Right lobe of liver (tissue), 6 donors: ENCODE results near the gene TPPP3. TPM values are rescaled to one million over a fixed set of nuclear protein-coding genes. Genes with fewer than 3 reads are reported as not detected.

Experiments used
- ATAC-seq, 4 donors: fragments of 200-7000 bp; cut with Tn5 transposase; one replicate each; pipeline ENCODE4 v1.9.1; 2020; ENCODE audit warnings: mild to moderate bottlenecking in 4 of 4, moderate library complexity in 4 of 4
- DNase-seq, 3 donors: peaks; one replicate each; pipeline ENCODE4 v3.0.0-alpha.2; 2020
- H3K27ac ChIP-seq, 3 donors: fragments of 200-600 bp; one replicate each; pipeline ENCODE4 v1.8.0; 2022
- H3K27me3 ChIP-seq, 2 donors: fragments of 200-600 bp; one replicate each; pipeline ENCODE4 v1.8.0; 2022
- H3K36me3 ChIP-seq, 4 donors: fragments of 200-600 bp; sonication (generic) in 1 of 4; one replicate each; pipeline versions ENCODE4 v1.5.1 to v1.8.0; 2017 to 2022; ENCODE audit warnings: control low read depth in 1 of 4
- H3K4me1 ChIP-seq, 4 donors: fragments of 200-600 bp; sonication (generic) in 1 of 4; one replicate each; pipeline versions ENCODE4 v1.5.1 to v1.8.0; 2017 to 2022; ENCODE audit warnings: control low read depth in 1 of 4
- H3K4me3 ChIP-seq, 3 donors: fragments of 200-600 bp; one replicate each; pipeline ENCODE4 v1.8.0; 2022
- H3K9me3 ChIP-seq, 4 donors: fragments of 200-600 bp; sonication (generic) in 1 of 4; one replicate each; pipeline versions ENCODE4 v1.5.1 to v1.8.0; 2017 to 2022; ENCODE audit warnings: control low read depth in 1 of 4
- CTCF ChIP-seq, 4 donors: fragments of 200-600 bp in 3 of 4; fragments of 450-650 bp in 1 of 4; IDR thresholded peaks; one replicate each; pipeline versions ENCODE4 v1.5.1 to v1.8.0; 2016 to 2022; ENCODE audit warnings: antibody characterized with exemption in 4 of 4, mild to moderate bottlenecking in 2 of 4
- POLR2A ChIP-seq: fragments of 450-650 bp; IDR thresholded peaks from one replicate; pipeline ENCODE4 v1.6.1; 2017; ENCODE audit warnings: antibody characterized with exemption, mild to moderate bottlenecking
- WGBS: methylation state at CpG from one replicate; pipeline ENCODE4 v1.1.6; 2018; ENCODE audit warnings: low coverage, low lambda C conversion rate; ENCODE audit not compliant: insufficient coverage; ENCODE audit errors: missing lambda C conversion rate; 5-methylcytosine and 5-hydroxymethylcytosine counted together
- intact Hi-C, 2 donors: fragments of 100-400 bp; cut with DNase I; formaldehyde crosslinking; loops; one replicate each; pipeline versions ENCODE4 v1.11.2 to v1.14.1; 2022
- total RNA-seq, 6 experiments: library from RNA; depleted of rRNA in 2 of 6; stranded (reverse); fragments of >200 nt in 2 of 6; fragmentation: NEBNext Ultra II Directional in 3 of 6; extraction: Animal tissue kit (Norgen Biotek cat#: 25700) in 3 of 6; gene quantifications; one replicate each; pipeline versions ENCODE4 v1.1.0 to v1.2.4, GENCODE V29; 2016 to 2023
- donor health status: DM: no; HTN: yes; CAD: no.
- donor health status: DM: no; HTN: no; CAD: no.
- donor health status: DM: no; HTN: no; CAD: no.
- donor health status: DM: no; HTN: yes; CAD: no.
- donor health status: DM: no; HTN: yes; CAD: no.

TPPP3 gene
- total RNA-seq, 6 experiments from 2014 or later, result 0.24 to 0.65 (median 0.37) TPM; not detected in 1

GRCh38 chr16:67397036-67397801 is 3.9 kb upstream of the TPPP3 start:
- Histone ChIP-seq H3K36me3 (no peaks in the 10 kb centered on the region), H3K9me3 (no peaks in the 10 kb centered on the region), H3K4me3 (no peak overlapping the region), H3K4me1 (peaks cover 0 to 8% (median 0%) of the 10 kb centered on the region in 4 donors), H3K27me3 (no peaks in the 10 kb centered on the region), H3K27ac (no peak overlapping the region)
- TF ChIP-seq CTCF (IDR thresholded peaks at IDR 0.05) (no peak), POLR2A (no peak)
- no CpG with 5 or more reads among the region's 15 CpGs for WGBS
- DNase-seq (peak in 1 of 3 donors; percentile 53), ATAC-seq (no peak)
- intact Hi-C loops, result loop anchor here in 1 of 2 donors (10.0 kb wide), 1 partner anchor 142 kb away; no protein-coding TSS in a partner anchor

GRCh38 chr16:67396159-67397035 is 3.1 kb upstream of the TPPP3 start:
- Histone ChIP-seq H3K4me1 (peaks cover 0 to 8% (median 0%) of the 10 kb centered on the region in 4 donors), H3K27me3 (no peaks in the 10 kb centered on the region), H3K9me3 (no peaks in the 10 kb centered on the region), H3K36me3 (no peaks in the 10 kb centered on the region), H3K4me3 (no peak overlapping the region), H3K27ac (no peak overlapping the region)
- ATAC-seq (peak in 2 of 4 donors; percentile 10 to 37), DNase-seq (peak in 1 of 3 donors; percentile 61)
- whole genome bisulfite sequencing, result 5% methylated on average over 8 of the region's 31 CpGs
- TF ChIP-seq POLR2A (no peak), CTCF (IDR thresholded peaks at IDR 0.05) (no peak)
- intact Hi-C loops, result loop anchor here in 1 of 2 donors (10.0 kb wide), 1 partner anchor 142 kb away; no protein-coding TSS in a partner anchor

DNA sequence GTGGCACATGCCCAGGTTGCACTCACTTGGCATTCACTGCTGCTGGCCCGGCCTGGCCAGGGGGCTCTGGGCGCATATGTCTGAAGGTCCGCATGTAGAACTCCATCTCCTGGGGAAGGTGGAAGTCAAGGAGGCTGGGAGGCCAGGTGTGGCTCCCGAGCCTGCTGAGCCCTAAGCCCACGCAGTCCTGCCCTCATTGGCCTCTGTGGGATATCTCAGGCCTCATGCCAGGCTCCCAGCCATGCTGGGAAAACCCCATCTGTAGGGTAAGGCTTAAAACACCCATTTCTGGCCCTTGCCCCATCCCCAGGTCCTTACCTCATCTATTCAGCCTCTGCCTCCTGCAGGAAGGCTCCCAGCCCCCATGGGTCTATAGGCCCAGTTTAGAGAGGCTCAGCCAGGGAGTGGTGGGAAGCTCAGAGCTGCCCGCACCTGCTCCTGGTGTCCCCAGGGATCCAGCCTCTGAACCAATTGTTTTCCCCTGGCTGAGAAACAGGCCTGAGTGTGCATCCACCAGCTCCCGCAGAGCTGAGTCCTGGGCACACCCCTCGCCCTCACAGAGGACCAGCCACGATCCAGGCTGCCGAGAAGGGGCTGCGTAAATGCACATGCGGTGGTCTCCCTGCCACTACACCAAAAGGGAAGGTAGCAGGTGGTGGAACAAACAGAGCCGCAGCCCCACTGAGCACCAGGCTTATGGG is 2.3 kb upstream of the TPPP3 start:
- H3K27me3 ChIP-seq, result no peaks in the 10 kb centered on the region
- H3K4me3 ChIP-seq, result no peak overlapping the region
- no peak overlapping the region for H3K27ac ChIP-seq
- ATAC-seq (no peak), DNase-seq (peak in 1 of 3 donors; percentile 44)
- H3K9me3 ChIP-seq, result no peaks in the 10 kb centered on the region
- WGBS, result 55% methylated on average over 6 of the region's 13 CpGs
- H3K36me3 ChIP-seq, result no peaks in the 10 kb centered on the region
- TF ChIP-seq CTCF (IDR thresholded peaks at IDR 0.05), result no peak
- TF ChIP-seq POLR2A, result no peak
- intact Hi-C loops, result loop anchor here in 1 of 2 donors (10.0 kb wide), 1 partner anchor 141 kb away; no protein-coding TSS in a partner anchor
- peaks cover 0 to 8% (median 0%) of the 10 kb centered on the region in 4 donors for H3K4me1 ChIP-seq

DNA sequence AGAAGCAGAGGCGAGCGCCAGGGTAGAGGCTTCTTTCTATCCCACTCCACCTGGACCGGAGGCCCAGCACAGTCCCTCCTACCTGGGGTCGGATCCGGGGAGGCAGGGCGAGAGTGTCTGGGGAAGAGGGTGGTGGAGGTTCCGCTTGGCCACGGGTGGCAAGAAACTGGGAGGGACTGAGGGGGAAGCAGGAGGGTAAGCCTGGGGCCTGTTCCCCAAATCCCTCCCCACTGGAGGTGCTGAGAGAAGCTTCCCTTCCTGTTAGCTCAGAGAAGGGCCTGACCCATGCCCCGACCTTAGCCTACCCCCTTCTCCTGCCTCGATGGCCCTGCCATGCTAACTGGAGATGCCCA is 1.8 kb upstream of the TPPP3 start:
- H3K4me1 ChIP-seq, result peaks cover 0 to 8% (median 0%) of the 10 kb centered on the region in 4 donors
- no peaks in the 10 kb centered on the region for H3K27me3 ChIP-seq
- no peaks in the 10 kb centered on the region for H3K36me3 ChIP-seq
- 0% methylated on average over 1 of the region's 10 CpGs for WGBS
- intact Hi-C loops, result loop anchor here in 1 of 2 donors (10.0 kb wide), 1 partner anchor 140 kb away; no protein-coding TSS in a partner anchor
- peak in 1 of 4 donors; percentile 15 for ATAC-seq
- no peaks in the 10 kb centered on the region for H3K9me3 ChIP-seq
- peak in 1 of 3 donors; percentile 61 for DNase-seq
- TF ChIP-seq CTCF (IDR thresholded peaks at IDR 0.05) (no peak), POLR2A (no peak)
- H3K4me3 ChIP-seq, result no peak overlapping the region
- H3K27ac ChIP-seq, result no peak overlapping the region
